ENCODE results near the gene SLC15A1.

The SLC15A1 gene

DNA sequence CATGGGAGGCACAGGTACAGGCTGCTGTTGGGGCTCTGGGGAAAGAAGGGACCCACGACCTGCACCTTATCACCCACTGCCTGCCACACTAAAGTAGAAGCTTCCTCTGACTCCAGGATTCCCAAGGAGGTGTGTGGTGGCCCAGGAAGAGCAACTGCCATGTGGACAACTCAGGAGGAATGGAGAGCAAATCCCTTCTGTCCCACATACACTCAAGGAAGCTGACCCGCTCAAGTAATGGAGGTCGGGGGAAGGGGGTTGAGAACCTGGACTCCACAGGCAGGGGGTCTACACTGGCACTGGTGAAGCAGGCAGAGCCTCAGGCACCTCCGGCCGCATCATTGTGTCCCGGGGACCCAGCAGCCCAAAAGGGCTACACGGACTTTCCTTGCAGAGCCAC lies 29.4 kb upstream of the SLC15A1 start:
- DNase-seq (ENCODE audit: extremely low spot score, insufficient read length, low read depth) (no peak), FAIRE-seq (no peak)

GRCh38 chr13:98781470-98781869 lies 29.0 kb upstream of the SLC15A1 start:
- FAIRE-seq (no peak), DNase-seq (ENCODE audit: extremely low spot score, insufficient read length, low read depth) (no peak)

DNA sequence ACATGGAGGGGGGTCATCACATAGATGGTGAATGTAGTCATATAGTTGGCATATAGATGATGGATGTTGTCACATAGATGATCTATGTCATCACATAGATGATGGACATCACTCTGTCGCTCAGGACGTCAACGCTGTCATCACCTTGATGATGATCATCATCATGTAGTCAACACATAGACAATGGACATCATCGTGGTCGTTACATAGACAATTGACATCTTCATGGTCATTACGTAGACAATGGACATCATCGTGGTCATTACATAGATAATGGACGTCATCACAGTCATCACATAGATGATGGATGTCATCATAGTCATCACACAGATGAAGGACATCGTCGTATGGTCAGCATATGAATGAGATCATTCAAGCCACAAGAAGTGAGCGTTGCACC lies 28.6 kb upstream of the SLC15A1 start:
- DNase-seq (ENCODE audit: extremely low spot score, insufficient read length, low read depth): no peak
- no peak for FAIRE-seq

DNA sequence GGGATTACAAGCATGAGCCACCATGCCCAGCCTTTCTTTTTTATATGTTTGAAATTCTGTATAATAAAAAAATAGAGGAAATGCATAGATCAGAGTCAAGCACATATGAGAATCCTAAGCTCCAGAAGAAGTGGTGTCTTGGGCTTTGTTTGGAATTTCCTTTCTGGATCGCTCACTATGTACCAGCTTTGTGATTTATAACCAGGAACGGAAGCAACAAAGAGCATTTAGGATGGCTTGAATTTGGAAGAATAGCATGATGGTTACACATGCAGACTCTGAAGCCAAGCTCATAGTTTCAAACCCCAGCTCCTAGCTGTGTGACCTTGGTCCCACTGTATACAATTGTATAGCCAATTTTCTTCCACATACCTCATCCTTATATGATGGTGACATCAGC lies 28.0 kb upstream of the SLC15A1 start:
- FAIRE-seq (no peak), DNase-seq (ENCODE audit: extremely low spot score, insufficient read length, low read depth) (no peak)

DNA sequence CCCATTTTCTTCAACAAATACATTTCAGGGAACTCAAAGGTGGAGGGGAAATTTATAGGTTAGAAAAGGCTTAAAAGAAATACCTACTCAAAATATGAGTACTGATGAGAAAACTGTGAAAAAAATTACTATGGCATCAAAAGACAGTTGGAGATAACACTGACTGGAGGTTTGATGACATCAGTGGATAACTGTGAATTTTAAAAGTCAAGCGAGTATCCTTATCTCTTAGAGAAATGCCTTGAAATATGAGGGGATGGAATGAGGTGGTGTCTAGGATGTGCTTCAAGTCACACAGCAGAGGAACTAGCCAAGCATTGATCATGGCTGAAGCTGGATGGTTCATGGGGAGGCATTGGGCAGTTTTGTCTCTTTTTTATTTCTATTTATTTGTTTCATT lies 27.2 kb upstream of the SLC15A1 start:
- DNase-seq (ENCODE audit: extremely low spot score, insufficient read length, low read depth) (no peak), FAIRE-seq (no peak)

- DNase-seq (ENCODE audit: extremely low spot score, insufficient read length, low read depth) (no peak), FAIRE-seq (no peak)
Observed at GRCh38 chr13:98778749-98779148, 26.3 kb upstream of the SLC15A1 start.

GRCh38 chr13:98776644-98777043 lies 24.2 kb upstream of the SLC15A1 start:
- DNase-seq (ENCODE audit: extremely low spot score, insufficient read length, low read depth) (no peak), FAIRE-seq (no peak)

DNA sequence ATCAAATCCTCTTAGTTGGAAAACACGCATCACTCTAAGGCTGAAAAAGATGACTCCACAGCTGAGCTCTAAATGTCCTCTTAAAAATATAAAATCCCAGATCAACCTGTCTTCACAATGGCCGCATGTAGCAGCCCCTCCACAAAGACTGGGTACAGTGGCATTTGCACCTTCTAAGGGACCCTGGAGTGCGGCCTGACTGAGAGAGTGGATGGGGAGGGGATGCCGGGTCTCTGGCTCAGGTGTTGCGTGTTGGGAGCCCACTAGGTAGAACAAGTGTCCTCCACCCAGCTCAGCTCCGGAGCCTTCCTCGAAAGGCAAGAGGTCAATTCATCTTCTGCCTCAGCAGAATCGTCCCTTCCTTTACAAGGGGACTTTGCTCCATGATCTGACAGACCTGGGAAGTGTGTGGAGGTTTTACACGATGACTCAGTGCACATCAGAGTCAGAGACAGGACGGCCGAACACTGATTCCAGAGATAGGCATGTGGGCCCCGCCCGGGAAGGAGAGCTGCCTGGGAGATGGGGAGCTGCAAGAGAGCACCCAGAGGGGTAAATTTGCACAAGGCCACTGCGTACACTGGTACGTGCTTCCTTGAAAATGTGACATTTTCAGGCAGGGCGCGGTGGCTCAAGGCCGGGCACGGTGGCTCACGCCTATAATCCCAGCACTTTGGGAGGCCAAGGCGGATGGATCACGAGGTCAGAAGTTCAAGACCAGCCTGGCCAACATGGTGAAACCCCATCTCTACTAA lies 23.5 kb upstream of the SLC15A1 start:
- DNase-seq (ENCODE audit: extremely low spot score, insufficient read length, low read depth) (no peak), FAIRE-seq (no peak)

DNA sequence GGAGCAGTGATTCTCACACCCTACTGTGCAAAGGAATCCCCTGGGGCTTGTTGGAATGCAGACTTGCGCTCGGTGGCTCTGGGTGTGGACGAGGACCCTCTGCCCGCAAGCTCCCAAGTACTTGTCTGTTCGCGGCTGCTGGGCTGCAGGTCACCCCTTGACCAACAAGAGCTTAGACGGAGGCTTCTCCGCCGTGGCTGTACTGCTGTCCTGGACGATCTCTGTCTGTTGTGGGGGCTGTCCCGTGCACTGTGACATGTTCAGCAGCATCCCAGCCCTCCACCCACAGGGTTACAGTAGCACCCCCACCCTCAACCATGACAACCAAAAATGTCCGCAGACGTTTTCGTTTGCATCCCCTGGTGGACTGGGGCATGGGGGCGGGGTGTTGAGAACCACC lies 22.9 kb upstream of the SLC15A1 start:
- DNase-seq (ENCODE audit: extremely low spot score, insufficient read length, low read depth) (no peak), FAIRE-seq (no peak)

DNA sequence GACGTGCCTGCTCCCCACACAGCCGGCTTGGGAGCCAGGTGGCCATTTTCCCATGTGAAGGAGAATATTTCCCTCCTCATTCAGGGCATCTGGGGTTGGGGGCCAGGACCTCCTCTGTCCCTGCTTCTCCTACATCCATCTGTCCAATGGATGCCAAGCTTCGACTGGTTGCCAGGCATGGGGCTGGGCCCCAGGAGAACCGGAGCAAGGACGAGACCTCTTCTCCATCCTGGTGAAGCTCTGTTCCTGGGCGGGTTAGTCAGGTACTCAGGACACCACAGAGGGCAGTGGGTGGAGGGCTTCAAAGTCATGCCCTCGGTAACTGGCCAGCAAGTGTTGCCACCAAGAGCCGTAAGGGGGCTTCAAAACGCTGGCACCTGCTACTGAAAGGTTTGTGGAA lies 22.3 kb upstream of the SLC15A1 start:
- DNase-seq (ENCODE audit: extremely low spot score, insufficient read length, low read depth) (no peak), FAIRE-seq (no peak)

- FAIRE-seq: no peak
- no peak for DNase-seq (ENCODE audit: extremely low spot score, insufficient read length, low read depth)
Observed at GRCh38 chr13:98773921-98774320, 21.4 kb upstream of the SLC15A1 start.

GRCh38 chr13:98772794-98773452 lies 20.5 kb upstream of the SLC15A1 start:
- FAIRE-seq (no peak), DNase-seq (ENCODE audit: extremely low spot score, insufficient read length, low read depth) (no peak)

GRCh38 chr13:98771838-98772611 lies 19.6 kb upstream of the SLC15A1 start:
- FAIRE-seq: no peak
- no peak for DNase-seq (ENCODE audit: extremely low spot score, insufficient read length, low read depth)

GRCh38 chr13:98769736-98770135 lies 17.3 kb upstream of the SLC15A1 start:
- DNase-seq (ENCODE audit: extremely low spot score, insufficient read length, low read depth) (no peak), FAIRE-seq (no peak)

GRCh38 chr13:98768522-98768921 lies 16.1 kb upstream of the SLC15A1 start:
- FAIRE-seq: no peak
- no peak for DNase-seq (ENCODE audit: extremely low spot score, insufficient read length, low read depth)

GRCh38 chr13:98766697-98767096 lies 14.2 kb upstream of the SLC15A1 start:
- no peak for FAIRE-seq

GRCh38 chr13:98765996-98766519 lies 13.6 kb upstream of the SLC15A1 start:
- DNase-seq (ENCODE audit: extremely low spot score, insufficient read length, low read depth) (no peak), FAIRE-seq (no peak)

More at GRCh38 chr13:98766697-98767096, 14.2 kb upstream of the SLC15A1 start:
- no peak for DNase-seq (ENCODE audit: extremely low spot score, insufficient read length, low read depth)

- FAIRE-seq (no peak), DNase-seq (ENCODE audit: extremely low spot score, insufficient read length, low read depth) (no peak)
Observed at GRCh38 chr13:98761986-98762616, 9.6 kb upstream of the SLC15A1 start.

- DNase-seq (ENCODE audit: extremely low spot score, insufficient read length, low read depth): no peak
- peak; percentile 39 for FAIRE-seq
Observed at GRCh38 chr13:98761126-98761985, 8.9 kb upstream of the SLC15A1 start.
